Fibroblast of lung (primary cell): Measurements from ENCODE around the gene TMEM14A. TPM values are rescaled to one million over a fixed set of nuclear protein-coding genes. Genes with fewer than 3 reads are reported as not detected.

Source experiments
- DNase-seq, 2 donors: peaks; one replicate each; pipeline versions ENCODE4 v3.0.0 to v3.0.0-alpha.2; 2010; ENCODE audit warnings: low read depth in 2 of 2
- H2AFZ ChIP-seq: 2 replicates; pipeline ENCODE4 v1.5.1; 2012; ENCODE audit warnings: low read length, control low read depth, inconsistent platforms
- H3K27ac ChIP-seq: 2 replicates; pipeline ENCODE4 v1.5.1; 2011; ENCODE audit warnings: low read length, control low read depth; ENCODE audit not compliant: insufficient read depth
- H3K27me3 ChIP-seq: 2 replicates; pipeline ENCODE4 v1.5.1; 2011; ENCODE audit warnings: mild to moderate bottlenecking, low read length; ENCODE audit not compliant: control insufficient read depth, insufficient read depth
- H3K36me3 ChIP-seq: 2 replicates; pipeline ENCODE4 v1.5.1; 2011; ENCODE audit warnings: low read length; ENCODE audit not compliant: control insufficient read depth, insufficient read depth
- H3K4me1 ChIP-seq: 2 replicates; pipeline ENCODE4 v1.5.1; 2011; ENCODE audit warnings: low read length; ENCODE audit not compliant: control insufficient read depth, insufficient read depth; ENCODE audit errors: extremely low read depth
- H3K4me2 ChIP-seq: 2 replicates; pipeline ENCODE4 v1.5.1; 2011; ENCODE audit warnings: low read length, control low read depth; ENCODE audit not compliant: insufficient read depth; ENCODE audit errors: extremely low read depth
- H3K4me3 ChIP-seq, 4 experiments: fragments of 200-600 bp in 1 of 4; sonication (generic) in 1 of 4; replicated peaks in 1 of 4; 2 replicates each; pipeline ENCODE4 v1.5.1; 2011 to 2016; ENCODE audit warnings: low read length in 4 of 4, low read depth in 3 of 4, mild to moderate bottlenecking in 3 of 4, control low read depth in 2 of 4, inconsistent platforms in 1 of 4, mixed read lengths in 1 of 4; ENCODE audit not compliant: insufficient read depth in 1 of 4; ENCODE audit errors: control extremely low read depth in 1 of 4
- H3K79me2 ChIP-seq: 2 replicates; pipeline ENCODE4 v1.5.1; 2012; ENCODE audit warnings: mild to moderate bottlenecking, low read length, inconsistent platforms; ENCODE audit not compliant: control insufficient read depth, insufficient read depth
- H3K9ac ChIP-seq: 2 replicates; pipeline ENCODE4 v1.5.1; 2011; ENCODE audit warnings: mild to moderate bottlenecking, low read length, control low read depth; ENCODE audit not compliant: insufficient read depth
- H3K9me3 ChIP-seq: 2 replicates; pipeline ENCODE4 v1.5.1; 2012; ENCODE audit warnings: low read depth, low read length; ENCODE audit not compliant: control insufficient read depth, insufficient read depth
- H4K20me1 ChIP-seq: 2 replicates; pipeline ENCODE4 v1.5.1; 2011; ENCODE audit warnings: low read length; ENCODE audit not compliant: control insufficient read depth, insufficient read depth; ENCODE audit errors: extremely low read depth
- CTCF ChIP-seq, 2 donors: IDR thresholded peaks in 1 of 2; conservative IDR thresholded peaks in 1 of 2; 1 replicate in 1 of 2; 2 replicates in 1 of 2; pipeline ENCODE4 v1.5.1; 2011 to 2012; ENCODE audit warnings: low read length in 2 of 2, control low read depth in 1 of 2, inconsistent platforms in 1 of 2, low read depth in 1 of 2, mild to moderate bottlenecking in 1 of 2
- EZH2 ChIP-seq: IDR thresholded peaks from 2 replicates; pipeline ENCODE4 v1.5.1; 2012; ENCODE audit warnings: low read length, control low read depth, mild to moderate bottlenecking; ENCODE audit errors: missing control alignments
- polyA plus RNA-seq, 2 donors: library from polyadenylated mRNA; depleted of rRNA in 1 of 2; stranded (reverse) in 1 of 2; unstranded in 1 of 2; fragments of >200 nt; gene quantifications; 2 replicates each; pipeline ENCODE4 v1.2.1, GENCODE V29; 2011 to 2012; ENCODE audit warnings: missing spikeins in 1 of 2
- total RNA-seq: library from RNA; depleted of rRNA; stranded (reverse); fragments of >200 nt; gene quantifications from 2 replicates; pipeline ENCODE4 v1.2.1, GENCODE V29; 2014

Gene TMEM14A
- total and polyA plus RNA-seq, 2 donors (not counting 1 experiment from before 2014, with no cell fraction given) = 38.3 to 49.0 TPM

- no peak overlapping the region for H3K4me2 ChIP-seq
- no peaks in the 10 kb centered on the region for H3K9me3 ChIP-seq
- peaks cover 11% of the 10 kb centered on the region for H3K4me1 ChIP-seq
- H3K36me3 ChIP-seq = no peaks in the 10 kb centered on the region
- no peaks in the 10 kb centered on the region for H3K27me3 ChIP-seq
- TF ChIP-seq CTCF (conservative IDR thresholded peaks at IDR 0.05 in 1 of 2, IDR thresholded peaks at IDR 0.05 in 1 of 2; ENCODE audit: low read depth in 1 of 2, low read length in 2 of 2) (no peak), EZH2 (no peak)
- no peak overlapping the region for H3K4me3 ChIP-seq
- no peaks in the 10 kb centered on the region for H4K20me1 ChIP-seq
- no peak overlapping the region for H2AFZ ChIP-seq
- no peak overlapping the region for H3K27ac ChIP-seq
- H3K79me2 ChIP-seq = no peaks in the 10 kb centered on the region
- H3K9ac ChIP-seq = no peak overlapping the region
- DNase-seq = no peak
Measured at GRCh38 chr6:52642368-52642767, 28.5 kb upstream of the TMEM14A start.

GRCh38 chr6:52643158-52643557 lies 27.8 kb upstream of the TMEM14A start:
- H3K4me1 ChIP-seq = peaks cover 11% of the 10 kb centered on the region
- no peak overlapping the region for H3K9ac ChIP-seq
- H3K9me3 ChIP-seq = no peaks in the 10 kb centered on the region
- no peaks in the 10 kb centered on the region for H4K20me1 ChIP-seq
- no peak for TF ChIP-seq CTCF (conservative IDR thresholded peaks at IDR 0.05 in 1 of 2, IDR thresholded peaks at IDR 0.05 in 1 of 2; ENCODE audit: low read depth in 1 of 2, low read length in 2 of 2)
- no peak for TF ChIP-seq EZH2
- H3K36me3 ChIP-seq = no peaks in the 10 kb centered on the region
- H3K4me2 ChIP-seq = no peak overlapping the region
- no peaks in the 10 kb centered on the region for H3K79me2 ChIP-seq
- H3K27ac ChIP-seq = no peak overlapping the region
- DNase-seq = peak in 1 of 2 donors; percentile 19
- H3K4me3 ChIP-seq = no peak overlapping the region
- no peak overlapping the region for H2AFZ ChIP-seq
- no peaks in the 10 kb centered on the region for H3K27me3 ChIP-seq

GRCh38 chr6:52644253-52644652 lies 26.7 kb upstream of the TMEM14A start:
- no peak overlapping the region for H3K4me3 ChIP-seq
- H3K36me3 ChIP-seq = no peaks in the 10 kb centered on the region
- no peak for TF ChIP-seq CTCF (conservative IDR thresholded peaks at IDR 0.05 in 1 of 2, IDR thresholded peaks at IDR 0.05 in 1 of 2; ENCODE audit: low read depth in 1 of 2, low read length in 2 of 2)
- TF ChIP-seq EZH2 = no peak
- no peaks in the 10 kb centered on the region for H3K9me3 ChIP-seq
- H3K27me3 ChIP-seq = no peaks in the 10 kb centered on the region
- H2AFZ ChIP-seq = no peak overlapping the region
- H3K4me2 ChIP-seq = no peak overlapping the region
- peaks cover 16% of the 10 kb centered on the region for H3K4me1 ChIP-seq
- H3K9ac ChIP-seq = no peak overlapping the region
- H3K79me2 ChIP-seq = no peaks in the 10 kb centered on the region
- no peaks in the 10 kb centered on the region for H4K20me1 ChIP-seq
- H3K27ac ChIP-seq = no peak overlapping the region
- peak in 1 of 2 donors; percentile 24 for DNase-seq
